Stimulated activated CD4-positive, alpha-beta T cell treated with anti-CD3 and anti-CD28 coated beads, Interleukin-1b, Interleukin-23, amount 100 ng/mL, for 1 hour (primary cell): ENCODE data around the gene UNC13B.

Experiments
- DNase-seq, 2 donors: peaks; one replicate each; pipeline ENCODE4 v3.0.0-alpha.2; 2020; ENCODE audit warnings: low read depth in 2 of 2

Gene UNC13B

DNA sequence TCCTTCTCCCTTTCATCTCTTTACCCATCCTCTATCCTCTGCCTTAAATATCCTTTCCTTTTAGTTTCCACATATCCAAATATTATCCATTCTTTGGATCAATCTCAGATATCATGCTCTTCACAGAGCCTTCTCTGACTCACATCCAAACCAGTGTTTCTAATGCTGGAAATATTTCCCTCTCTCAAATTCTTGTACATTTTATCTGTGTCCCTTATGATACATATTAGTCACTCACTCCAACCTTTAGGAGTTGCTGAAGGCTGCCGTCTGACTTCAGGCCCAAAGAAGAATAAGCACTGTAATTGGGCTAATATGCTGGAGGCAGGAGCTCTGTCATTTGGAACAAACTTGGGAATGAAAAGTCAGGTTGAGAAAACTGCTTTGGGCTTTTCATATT is 171.7 kb downstream of the UNC13B start:
- DNase-seq = no peak

DNA sequence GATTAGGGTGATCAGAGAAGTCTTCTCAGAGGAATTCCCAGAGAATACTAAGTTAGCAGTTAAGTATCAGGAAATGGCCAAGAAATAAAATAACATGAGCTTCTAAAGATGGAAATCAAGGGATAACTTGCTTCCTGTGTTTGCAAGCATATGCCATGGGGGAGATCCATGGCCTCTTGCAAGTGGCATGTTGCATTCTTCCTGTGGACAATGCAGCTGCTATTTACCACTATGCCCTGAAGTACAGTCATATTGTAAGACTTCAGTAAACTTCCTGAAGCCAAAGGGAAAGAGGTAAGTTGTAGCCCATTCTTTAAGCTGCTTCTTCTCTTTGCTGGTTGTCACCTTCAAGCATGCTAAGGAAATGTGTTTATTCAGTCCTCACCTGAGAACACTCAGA is 173.4 kb downstream of the UNC13B start:
- no peak for DNase-seq

DNA sequence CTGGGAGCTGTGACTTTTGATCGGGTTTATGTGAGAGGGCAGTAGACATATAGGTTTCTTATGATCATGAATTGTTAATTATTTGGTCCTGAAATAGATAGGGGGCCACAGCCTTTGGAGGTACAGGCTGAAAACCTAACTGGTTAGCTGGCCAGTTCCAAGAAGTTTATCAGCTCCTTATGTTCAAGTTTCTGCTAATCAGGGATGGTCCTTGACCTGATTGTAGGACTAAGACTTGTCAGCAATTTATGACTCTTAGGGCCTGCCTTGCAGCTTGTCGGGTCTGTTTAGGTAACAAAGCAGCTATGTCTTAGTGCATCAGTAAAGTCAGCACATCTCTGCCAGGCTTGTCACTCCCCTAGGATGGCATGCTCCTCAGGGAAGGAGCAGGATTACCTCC is 176.3 kb downstream of the UNC13B start:
- no peak for DNase-seq

DNA sequence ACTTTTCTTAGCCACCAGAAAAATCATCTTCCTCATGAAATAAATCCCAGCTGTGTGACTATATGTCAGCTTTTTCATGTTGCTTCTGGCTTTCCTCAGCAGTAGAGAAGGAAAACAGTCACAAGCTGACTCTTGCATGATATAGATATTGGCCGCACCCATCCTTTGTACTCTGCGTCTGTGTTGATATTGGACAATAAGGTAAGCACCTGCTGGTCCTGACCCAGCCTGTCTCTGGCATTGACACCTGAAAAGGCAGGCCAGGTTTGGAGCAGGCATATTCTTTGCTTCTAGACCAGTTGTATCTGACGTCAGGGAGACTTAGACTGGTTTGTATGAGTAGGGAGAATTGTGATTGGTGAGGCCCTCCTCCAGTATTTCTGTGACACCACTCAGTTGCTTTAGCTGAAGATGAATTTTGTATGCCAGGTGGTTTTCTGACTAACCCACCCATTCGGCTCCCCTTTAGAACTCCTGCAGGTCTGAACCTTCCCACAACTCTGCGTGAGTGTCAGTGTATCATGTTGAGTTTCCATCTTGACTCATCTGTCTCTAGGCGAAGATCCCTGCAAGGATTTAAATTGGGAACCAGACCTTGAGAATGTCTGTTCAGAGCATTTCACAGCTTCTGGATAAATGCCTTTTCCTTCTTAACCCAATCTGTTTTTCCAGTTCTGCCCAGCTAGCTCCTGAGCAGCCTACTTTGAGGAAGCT is 176.9 kb downstream of the UNC13B start:
- DNase-seq = no peak

DNA sequence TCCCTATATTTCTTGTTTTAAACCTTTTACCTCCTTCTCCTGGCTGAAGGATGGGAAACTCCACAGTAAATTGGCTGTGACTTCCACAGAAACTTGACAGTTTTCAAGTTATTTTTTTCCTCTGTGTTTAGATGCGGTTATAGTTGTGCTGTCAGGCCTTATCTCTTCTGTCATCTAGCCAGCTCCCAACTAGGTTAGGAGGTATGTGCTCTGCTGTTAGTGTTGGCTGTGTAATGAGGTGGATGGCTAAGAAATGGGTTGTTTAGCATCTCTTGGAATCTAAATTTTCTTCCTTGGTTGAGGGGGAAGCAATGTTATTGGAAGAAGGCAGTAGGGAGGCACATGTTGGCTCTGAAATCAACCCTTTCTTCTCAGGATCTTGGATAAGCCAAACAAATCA is 178.2 kb downstream of the UNC13B start:
- no peak for DNase-seq

DNA sequence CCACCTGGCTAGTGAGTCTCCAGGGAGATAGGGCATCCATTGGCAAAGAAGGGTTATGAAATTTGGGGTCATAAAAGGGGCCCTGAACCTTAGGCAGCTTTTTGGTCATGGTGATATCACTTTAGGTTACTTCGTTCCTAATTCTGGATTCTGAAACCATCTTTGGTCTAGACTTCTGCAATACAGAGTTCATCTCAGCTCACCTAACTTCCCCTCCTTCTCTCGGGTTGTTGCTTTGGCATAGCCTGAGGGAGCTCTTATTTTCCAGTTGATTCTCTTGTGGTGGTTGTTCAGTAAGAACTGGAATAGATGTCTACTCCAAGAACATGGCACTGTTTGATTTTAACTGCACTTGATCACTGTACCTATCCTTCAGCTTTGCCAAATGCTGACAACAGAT is 179.2 kb downstream of the UNC13B start:
- no peak for DNase-seq

DNA sequence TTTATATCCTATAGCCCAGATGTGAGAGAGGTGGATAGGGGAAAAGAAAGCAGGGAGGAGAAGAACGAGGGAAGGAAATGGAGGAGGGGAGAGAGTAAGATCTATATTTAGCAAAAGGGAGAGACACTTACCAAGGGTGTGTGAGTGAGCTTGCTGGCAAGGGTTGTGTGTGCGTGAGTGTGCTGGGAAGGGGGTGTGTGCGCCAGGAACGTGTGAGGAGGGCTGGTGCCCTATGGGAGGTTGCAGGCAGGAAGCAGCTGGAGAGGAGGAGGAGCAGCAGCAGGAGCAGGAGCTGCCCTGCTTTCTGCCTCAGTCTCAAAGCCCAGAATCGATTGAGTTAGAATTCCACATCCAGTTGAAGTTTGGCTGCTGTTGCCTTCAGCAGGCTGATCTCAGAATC is 179.8 kb downstream of the UNC13B start:
- DNase-seq = no peak

DNA sequence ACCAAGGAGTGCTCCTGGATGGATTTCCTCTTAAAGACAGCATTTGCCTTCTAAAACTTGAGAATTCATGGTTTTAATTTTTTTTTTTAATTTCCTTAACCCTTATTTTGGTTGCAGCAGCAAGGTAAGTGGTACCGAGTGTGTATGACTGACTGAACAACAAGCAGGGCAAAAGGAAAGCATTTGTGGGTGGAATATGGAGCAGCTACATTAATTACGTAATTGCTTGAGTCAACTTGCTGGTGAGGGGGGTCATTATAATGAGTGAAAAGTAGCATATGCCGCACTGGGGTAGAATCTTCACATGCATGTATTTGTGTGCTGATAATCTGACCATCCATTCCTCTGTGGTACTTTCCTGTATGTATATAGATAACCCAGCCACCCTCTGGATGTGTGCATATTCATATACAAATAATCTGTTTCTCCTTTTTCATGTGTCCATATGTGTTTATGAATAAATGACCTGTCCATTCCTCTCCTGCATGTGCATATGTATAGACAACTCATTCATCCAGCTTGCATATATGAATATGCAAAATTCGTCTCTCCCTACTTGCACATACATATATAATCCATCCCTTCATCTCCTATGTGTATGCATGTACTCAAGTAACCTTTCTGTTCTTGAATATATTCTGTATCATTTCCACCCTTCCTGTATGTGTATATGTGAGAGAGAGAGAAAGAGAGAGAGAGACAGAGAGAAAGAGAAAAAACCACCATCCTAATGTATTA is 180.6 kb downstream of the UNC13B start:
- DNase-seq = no peak

DNA sequence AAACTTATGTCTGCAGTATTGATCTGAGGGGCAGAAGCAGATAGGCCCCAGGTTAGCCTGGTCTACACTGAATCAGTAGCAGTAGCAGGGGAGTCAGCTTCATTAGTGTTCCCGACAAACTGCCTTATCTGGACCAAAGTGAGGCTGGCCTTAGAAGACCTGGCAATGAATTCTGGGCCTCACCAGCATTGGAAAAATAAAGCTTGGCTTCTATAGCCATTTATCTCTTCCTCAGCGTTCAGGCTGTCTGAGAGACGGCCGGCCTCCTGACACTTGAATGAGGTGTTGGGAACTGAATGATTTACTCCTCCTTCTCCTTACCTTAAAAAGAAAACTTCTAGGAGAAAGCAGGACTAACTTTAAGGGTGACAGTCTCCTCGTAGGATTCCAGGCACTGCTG is 186.3 kb downstream of the UNC13B start:
- DNase-seq = no peak

DNA sequence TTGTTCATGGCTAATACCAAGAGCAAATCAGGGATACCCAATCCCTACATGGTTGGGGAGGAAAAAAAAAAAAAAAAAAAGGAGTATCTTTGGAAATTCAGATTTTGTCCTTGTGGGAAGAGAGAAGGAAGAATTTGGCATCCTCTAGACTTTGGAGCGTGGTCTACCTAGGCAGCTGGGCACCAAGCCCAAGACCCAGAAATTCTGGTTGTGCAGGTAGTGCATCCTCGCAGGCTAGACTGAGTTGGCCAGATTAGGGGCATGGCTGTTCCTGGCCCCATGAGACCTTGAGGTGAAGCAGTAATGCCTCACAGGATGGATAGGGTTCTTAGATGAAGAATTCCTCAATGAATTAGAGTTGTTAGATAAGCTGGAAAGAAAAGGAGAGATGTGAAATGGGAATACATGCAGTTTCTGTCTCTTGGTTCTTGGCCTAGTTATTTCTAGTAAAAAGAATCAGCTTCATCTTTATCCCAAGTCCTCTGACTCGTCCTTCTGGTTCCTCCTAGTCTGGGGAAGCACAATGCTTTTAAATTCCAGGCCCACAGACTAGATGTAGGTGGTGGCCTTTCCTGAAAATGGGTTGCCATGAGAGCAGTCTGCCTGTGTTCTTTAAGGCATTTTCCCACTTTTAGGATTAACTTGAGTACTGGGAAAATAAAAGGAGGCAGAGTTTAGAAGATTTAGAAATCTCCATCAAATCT is 187.6 kb downstream of the UNC13B start:
- DNase-seq = no peak

DNA sequence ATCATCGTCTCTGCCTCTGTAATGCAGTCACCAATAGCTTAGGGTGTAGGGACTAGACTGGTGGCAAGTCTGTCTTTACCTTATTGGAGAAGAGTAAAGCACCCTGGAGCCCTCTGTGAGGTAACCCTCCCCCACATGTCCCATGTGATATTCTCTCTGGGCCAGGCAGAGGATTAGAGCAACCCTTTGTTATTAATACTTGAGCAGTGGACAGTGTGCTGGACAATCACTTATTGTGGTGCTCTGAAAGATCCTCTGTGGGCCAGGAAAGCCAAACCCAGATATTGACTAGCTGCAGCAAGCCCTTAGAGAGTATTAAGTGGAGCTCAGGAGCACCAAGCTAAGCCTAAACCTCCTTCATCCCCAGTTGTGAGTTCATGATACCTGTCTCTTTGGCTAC is 188.4 kb downstream of the UNC13B start:
- no peak for DNase-seq

DNA sequence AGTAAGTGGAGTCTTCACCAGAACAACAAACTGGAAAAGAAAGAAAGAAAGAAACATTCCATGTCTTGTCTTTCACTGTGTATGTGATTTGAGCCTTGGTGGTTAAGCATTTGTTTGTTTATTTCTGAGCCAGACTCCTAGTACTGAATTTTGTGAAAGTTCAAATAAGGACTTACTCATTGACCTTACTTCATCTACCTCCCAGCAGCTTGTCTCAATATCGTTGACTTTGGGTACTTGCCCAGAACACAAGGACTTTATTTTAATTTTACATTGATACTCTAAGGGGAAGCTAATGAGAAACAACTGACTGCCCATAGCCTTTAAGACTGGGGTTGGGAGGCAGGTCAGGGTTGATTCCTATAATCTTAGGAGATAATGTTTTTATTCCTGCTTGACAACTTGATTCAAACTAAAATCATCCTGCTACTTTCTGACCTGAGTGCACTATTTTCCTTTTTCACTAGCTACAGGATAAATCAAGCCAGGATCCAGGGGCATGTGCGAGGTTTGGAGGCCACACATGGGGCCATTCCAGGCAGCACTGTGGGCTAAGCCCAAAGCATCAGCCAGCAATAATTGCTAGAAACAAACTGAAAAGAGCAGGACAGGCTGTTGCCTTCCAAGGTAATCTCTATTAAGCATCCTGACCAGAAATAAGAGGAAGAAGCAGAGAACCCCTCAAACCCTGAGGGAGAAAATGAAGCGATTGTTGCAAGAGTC is 189.2 kb downstream of the UNC13B start:
- no peak for DNase-seq

DNA sequence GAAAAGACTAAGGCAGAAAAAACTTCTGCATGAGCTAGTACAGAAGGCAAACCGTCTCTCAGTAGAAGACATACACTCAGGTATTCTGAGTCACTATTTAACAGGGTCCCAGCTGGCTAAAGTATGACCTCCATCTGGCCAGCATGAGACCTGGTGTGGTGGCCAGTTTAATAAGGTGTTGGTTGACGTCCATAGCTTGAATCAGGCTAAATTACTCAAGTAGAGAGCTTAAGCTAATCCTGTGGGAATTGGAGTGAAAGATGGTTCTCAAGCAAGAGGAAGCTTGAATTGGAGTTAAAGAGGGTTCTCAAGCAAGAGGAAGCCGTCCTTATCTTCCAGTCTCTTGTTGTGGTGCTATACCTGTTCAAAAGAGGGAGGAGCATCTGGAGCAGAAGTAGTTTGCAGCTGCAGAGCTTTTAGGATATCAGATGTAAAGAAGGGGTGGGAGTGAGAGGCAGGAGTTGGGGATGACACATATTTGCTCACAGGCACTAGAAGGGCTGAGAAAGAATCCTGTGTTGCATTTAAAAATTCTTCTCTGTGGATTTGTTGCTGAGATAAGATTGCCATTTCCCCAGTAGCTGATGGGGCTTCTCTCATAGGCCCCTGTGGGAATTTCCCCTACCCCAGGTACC is 192.0 kb downstream of the UNC13B start:
- no peak for DNase-seq

DNA sequence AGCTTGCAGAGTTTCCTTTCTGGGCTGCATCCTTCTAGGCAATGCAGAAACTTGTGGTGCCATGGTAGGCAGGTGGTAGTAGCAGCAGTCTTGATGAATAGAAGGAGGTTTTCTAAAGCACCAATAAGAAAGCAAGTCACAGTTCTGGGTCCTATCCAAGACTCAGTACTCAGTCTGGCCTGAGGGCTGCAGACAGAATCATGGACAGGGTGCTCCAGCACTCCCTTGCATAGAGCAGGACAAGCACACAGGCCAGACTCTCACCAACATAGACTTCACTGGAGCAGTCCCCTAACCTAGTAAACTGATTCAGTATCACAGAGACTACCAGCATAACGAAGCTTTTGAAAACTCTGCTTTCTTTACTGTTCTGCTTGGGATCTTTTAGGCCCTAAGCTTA is 194.1 kb downstream of the UNC13B start:
- DNase-seq = no peak

DNA sequence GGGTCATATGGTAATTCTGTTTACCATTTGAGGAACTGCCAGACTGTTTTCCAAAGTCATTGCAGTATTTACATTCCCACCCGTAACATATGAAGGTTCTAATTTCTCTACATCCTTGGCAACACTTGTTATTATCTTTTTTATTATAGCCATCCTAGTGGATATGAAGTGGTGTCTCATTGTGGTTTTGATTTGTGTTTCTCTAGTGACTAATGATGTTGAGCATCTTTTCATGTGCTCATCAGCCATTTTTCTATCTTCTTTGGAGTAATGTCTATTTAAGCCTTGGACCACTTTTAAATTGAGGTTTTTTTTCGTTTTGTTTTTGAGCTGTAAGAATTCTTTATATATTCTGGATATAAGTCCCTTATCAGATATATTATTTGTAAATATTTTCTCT is 195.3 kb downstream of the UNC13B start:
- no peak for DNase-seq

DNA sequence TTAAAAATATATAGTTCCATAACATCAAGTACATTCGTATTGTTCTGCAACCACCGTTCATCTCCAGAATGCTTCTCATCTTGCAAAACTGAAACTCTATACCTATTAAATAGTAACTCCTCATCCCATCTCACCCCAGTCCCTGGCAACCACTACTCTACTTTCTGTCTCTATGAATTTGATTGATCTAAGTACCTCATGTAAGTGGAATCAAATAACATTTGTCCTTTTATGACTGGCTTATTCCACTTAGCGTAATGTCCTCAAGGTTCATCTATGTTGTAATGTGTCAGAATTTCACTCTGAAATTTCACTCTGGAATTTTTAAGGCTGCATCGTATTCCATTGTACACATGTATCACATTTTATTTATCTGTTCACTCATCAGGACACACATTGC is 196.0 kb downstream of the UNC13B start:
- no peak for DNase-seq

DNA sequence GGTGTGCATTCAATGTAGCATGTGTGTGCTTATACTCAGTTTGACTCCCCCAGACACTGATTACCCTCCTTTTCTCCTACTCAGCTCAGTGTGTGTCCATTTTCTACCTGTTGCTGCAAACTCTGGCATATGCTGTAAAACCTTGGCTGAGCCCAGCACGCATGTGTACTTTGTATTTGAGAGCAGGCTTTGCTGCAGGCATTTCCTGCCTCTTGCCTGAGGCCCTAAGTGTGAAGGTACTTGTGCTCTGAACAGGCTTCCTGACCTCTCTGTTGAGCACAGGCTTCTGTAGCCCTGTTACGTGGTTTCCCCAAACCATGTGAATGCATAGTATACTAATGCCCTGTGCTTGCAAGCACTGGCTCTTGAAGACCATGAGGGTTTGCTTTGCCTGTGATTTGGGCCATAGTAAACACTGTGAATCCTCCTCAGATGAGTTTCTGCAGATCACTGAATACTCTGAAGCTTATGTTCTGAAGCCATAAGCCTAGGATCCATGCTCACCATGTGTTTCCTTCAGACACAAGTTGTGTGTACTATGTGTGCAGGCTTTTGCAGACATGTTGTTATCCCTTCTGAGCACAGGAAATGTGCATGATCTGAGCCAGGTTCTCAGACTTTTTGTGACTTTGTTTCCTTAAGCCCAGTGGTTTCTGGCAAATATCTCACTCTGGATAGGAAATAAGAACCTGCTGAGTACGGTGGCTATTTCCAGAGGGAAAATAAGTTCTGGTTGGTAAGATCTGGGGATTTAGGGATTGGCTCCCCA is 203.2 kb downstream of the UNC13B start:
- no peak for DNase-seq

DNA sequence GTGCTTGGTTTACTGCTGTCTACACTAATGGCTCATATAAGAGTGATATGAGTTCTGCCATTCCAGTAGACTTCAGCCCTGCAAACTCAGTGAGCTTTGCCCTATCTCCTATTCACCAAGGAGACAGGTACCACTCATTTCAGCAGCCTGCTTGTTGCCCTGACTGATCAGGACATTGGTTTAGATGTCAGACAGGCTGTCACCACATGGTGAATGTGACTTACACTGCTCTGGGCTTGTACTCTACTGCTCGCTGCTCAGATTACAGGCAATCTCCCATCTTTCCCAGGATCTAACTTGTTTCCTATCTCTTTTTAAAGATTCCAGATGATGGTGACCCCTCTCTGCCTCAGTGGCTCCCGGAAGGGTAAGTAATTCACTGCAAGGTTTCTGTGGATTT is 204.8 kb downstream of the UNC13B start:
- DNase-seq = no peak

DNA sequence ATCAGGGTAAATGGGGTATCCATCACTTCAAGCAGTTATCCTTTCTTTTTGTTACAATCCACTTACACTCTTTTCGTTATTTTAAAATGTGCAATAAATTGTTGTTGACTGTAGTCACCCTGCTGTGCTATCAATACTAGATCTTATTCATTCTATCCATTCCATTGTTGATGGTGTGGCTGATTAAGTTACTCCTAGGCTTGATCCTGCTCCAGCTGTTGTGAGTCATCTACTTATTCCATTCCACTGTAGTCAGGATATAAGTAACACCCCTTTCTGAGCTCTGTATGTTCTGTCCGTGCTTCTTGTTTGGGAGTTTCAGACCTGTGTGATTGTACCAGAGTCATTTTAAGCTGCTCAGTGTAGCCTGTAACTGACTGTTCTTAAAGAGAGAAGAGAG is 205.6 kb downstream of the UNC13B start:
- DNase-seq = no peak

DNA sequence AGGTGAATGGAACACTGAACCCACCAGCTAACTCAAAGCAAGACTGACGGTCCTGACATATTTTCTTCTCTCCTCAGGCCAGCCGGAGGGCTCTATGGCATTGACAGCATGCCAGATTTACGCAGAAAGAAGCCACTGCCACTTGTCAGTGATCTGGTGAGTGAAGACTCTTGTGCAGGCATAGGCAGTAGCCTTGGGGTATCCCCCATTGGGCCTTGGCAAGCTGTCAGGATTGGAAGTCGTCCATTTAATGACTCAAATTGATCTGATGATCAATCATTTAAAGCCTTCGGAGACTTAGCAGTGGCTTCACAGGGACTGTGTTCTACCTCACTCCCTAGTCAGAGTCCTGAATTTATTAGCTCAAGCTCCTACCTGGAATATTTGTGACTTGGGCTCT is 208.4 kb downstream of the UNC13B start:
- no peak for DNase-seq

DNA sequence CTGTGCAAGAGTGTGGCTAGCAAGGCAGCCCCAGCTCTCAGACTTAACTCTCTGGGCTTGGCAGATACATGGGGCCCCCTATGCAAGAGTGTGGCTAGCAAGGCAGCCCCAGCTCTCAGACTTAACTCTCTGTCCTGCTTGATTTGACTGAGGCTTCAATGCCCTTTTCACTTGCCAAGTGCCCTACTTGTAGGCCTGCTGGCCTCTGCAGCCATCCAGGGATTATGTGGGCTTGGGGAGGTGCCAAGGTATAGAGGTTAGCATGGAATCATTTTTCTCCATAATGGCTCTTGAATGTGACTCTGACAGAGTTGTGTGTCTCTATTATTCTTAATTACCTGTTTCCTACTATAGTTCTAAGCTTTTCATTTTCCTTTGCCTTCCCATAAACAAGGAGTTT is 212.6 kb downstream of the UNC13B start:
- DNase-seq = no peak
